HG03354 (cell line): Measurements from ENCODE around the gene ATP1A1.

Source experiments
- ATAC-seq: cut with Tn5 transposase; IDR thresholded peaks from one replicate; pipeline ENCODE4 v1.9.1; 2021; ENCODE audit warnings: mild to moderate bottlenecking; ENCODE audit not compliant: unreplicated experiment, poor library complexity, severe bottlenecking

ATP1A1 gene

GRCh38 chr1:116372651-116373430, at the start of gene ATP1A1:
TSS of gene ATP1A1 (plus strand) at chr1:116373244. CDS start at chr1:116373512, 268 bp downstream.
- ATAC-seq = peak; percentile 74

- no peak for ATAC-seq
These were observed 49.6 kb upstream of the ATP1A1 start for GRCh38 chr1:116323491-116323890.

GRCh38 chr1:116324411-116324810, 48.6 kb upstream of the ATP1A1 start:
- no peak for ATAC-seq

GRCh38 chr1:116325104-116325503, 47.9 kb upstream of the ATP1A1 start:
- ATAC-seq = no peak

GRCh38 chr1:116325922-116326321, 47.1 kb upstream of the ATP1A1 start:
- ATAC-seq = no peak

- no peak for ATAC-seq
These were observed 46.6 kb upstream of the ATP1A1 start for GRCh38 chr1:116326486-116326885.

GRCh38 chr1:116328671-116329070, 44.4 kb upstream of the ATP1A1 start:
- no peak for ATAC-seq

- ATAC-seq = no peak
These were observed 43.3 kb upstream of the ATP1A1 start for GRCh38 chr1:116329524-116330341.

GRCh38 chr1:116330342-116330652, 42.7 kb upstream of the ATP1A1 start:
- ATAC-seq = no peak

GRCh38 chr1:116330846-116331245, 42.2 kb upstream of the ATP1A1 start:
- no peak for ATAC-seq

GRCh38 chr1:116331523-116331922, 41.5 kb upstream of the ATP1A1 start:
- ATAC-seq = no peak

GRCh38 chr1:116332451-116332850, 40.6 kb upstream of the ATP1A1 start:
- ATAC-seq = no peak

- ATAC-seq = no peak
These were observed 39.7 kb upstream of the ATP1A1 start for GRCh38 chr1:116333171-116334014.

GRCh38 chr1:116334015-116334547, 39.0 kb upstream of the ATP1A1 start:
- no peak for ATAC-seq

GRCh38 chr1:116334868-116335635, 38.0 kb upstream of the ATP1A1 start:
- no peak for ATAC-seq

GRCh38 chr1:116335850-116336624, 37.0 kb upstream of the ATP1A1 start:
- no peak for ATAC-seq

GRCh38 chr1:116337398-116337797, 35.6 kb upstream of the ATP1A1 start:
- ATAC-seq = no peak

GRCh38 chr1:116338400-116338799, 34.6 kb upstream of the ATP1A1 start:
- no peak for ATAC-seq
